Measurements from ENCODE around the gene CEACAM19.
"Not testable (repeated sequence)": the region's sequence is repeated elsewhere in the genome, so short reads cannot be mapped to it uniquely, and the experiment has no call there.

CEACAM19 gene

DNA sequence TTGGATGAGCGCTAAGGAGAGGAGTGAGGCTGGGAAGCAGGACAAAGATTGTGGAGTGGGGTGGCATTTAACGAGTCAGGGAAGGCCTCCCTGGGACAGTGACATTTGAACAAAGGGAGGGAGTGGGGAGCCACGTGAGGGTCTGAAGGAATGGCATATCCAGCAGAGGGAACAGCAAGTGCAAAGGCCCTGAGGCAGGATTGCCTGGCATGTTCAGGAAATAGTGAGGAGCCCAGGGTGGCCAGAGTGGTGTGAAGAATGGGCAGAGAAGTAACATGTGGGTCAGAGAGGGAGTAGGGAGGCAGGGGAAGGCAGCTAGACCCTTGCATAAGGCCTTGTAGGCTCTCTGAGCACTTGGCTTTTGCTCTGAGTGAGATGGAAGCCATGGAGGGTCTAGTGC is 42.5 kb upstream of the CEACAM19 start:
- H3K4me3 ChIP-seq (ENCODE audit: low read depth, low read length), result no peak overlapping the region
- TF ChIP-seq, protein P1, sequence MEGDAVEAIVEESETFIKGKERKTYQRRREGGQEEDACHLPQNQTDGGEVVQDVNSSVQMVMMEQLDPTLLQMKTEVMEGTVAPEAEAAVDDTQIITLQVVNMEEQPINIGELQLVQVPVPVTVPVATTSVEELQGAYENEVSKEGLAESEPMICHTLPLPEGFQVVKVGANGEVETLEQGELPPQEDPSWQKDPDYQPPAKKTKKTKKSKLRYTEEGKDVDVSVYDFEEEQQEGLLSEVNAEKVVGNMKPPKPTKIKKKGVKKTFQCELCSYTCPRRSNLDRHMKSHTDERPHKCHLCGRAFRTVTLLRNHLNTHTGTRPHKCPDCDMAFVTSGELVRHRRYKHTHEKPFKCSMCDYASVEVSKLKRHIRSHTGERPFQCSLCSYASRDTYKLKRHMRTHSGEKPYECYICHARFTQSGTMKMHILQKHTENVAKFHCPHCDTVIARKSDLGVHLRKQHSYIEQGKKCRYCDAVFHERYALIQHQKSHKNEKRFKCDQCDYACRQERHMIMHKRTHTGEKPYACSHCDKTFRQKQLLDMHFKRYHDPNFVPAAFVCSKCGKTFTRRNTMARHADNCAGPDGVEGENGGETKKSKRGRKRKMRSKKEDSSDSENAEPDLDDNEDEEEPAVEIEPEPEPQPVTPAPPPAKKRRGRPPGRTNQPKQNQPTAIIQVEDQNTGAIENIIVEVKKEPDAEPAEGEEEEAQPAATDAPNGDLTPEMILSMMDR (IDR thresholded peaks at IDR 0.05; ENCODE audit: low read depth, low read length, missing control alignments), result no peak
- no peak for DNase-seq (ENCODE audit: low read depth)
- in situ Hi-C loops (cut with HindIII; ENCODE audit: low sequenced_read_pairs), result no loop called here

DNA sequence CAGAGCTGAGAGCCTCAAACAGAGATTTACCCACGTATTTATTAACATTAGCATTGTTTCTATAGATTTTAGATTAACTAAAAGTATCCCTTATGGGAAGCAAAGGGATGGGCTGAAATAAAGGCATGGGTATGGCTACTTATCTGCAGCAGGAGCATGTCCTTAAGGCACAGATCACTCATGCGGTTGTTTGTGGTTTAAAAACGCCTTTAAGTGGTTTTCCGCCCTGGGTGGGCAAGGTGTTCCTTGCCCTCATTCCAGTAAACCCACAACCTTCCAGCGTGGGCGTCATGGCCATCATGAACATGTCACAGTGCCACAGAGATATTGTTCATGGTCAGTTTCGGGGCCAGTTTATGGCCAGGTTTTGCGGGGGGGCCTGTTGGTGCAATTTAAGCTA is 39.7 kb upstream of the CEACAM19 start:
- H3K4me3 ChIP-seq (ENCODE audit: low read depth, low read length); DNase-seq (ENCODE audit: low read depth); in situ Hi-C loops (cut with HindIII; ENCODE audit: low sequenced_read_pairs): not testable (repeated sequence)

DNA sequence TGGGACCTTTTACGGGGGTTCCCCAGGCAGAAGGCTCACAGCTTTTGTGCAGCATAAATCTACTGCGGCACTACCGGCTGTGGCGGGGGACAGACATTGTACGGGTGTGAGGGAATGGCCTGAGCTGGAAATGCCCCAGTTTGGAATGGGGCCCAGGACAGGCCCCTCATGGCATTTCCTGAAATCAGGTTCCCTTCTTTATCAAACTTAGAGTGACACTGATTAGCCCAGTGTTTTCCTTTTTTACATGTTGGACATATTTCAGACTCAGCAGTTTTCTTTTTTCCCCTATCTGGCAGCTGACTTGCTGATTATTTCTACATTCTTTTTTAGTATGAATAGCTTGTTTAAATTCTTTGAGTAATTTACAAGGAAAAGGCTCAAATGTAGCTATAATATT is 37.2 kb upstream of the CEACAM19 start:
- in situ Hi-C loops (cut with HindIII; ENCODE audit: low sequenced_read_pairs); H3K4me3 ChIP-seq (ENCODE audit: low read depth, low read length); DNase-seq (ENCODE audit: low read depth): not testable (repeated sequence)

DNA sequence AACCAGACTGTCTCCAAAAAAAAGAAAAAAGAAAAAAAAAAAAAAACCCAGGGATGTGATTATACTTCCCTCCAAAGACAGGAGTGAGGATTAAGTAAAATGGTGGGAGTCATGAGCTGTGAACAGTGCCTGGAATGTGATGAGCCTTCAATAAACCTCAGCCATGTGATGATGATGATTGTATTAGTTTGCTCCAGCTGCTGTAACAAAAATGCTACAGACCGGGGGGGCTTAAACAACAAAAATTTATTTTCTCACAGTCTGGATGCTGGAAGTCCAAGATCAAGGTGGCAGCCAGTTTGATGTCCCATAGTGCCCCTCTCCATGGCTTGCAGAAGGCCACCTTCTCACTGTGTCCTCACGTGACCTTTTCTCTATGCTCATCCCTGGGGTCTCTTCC is 36.5 kb upstream of the CEACAM19 start:
- in situ Hi-C loops (cut with HindIII; ENCODE audit: low sequenced_read_pairs), result no loop called here
- H3K4me3 ChIP-seq (ENCODE audit: low read depth, low read length), result no peak overlapping the region
- TF ChIP-seq, protein P1 (IDR thresholded peaks at IDR 0.05; ENCODE audit: low read depth, low read length, missing control alignments), result no peak
- DNase-seq (ENCODE audit: low read depth), result no peak

DNA sequence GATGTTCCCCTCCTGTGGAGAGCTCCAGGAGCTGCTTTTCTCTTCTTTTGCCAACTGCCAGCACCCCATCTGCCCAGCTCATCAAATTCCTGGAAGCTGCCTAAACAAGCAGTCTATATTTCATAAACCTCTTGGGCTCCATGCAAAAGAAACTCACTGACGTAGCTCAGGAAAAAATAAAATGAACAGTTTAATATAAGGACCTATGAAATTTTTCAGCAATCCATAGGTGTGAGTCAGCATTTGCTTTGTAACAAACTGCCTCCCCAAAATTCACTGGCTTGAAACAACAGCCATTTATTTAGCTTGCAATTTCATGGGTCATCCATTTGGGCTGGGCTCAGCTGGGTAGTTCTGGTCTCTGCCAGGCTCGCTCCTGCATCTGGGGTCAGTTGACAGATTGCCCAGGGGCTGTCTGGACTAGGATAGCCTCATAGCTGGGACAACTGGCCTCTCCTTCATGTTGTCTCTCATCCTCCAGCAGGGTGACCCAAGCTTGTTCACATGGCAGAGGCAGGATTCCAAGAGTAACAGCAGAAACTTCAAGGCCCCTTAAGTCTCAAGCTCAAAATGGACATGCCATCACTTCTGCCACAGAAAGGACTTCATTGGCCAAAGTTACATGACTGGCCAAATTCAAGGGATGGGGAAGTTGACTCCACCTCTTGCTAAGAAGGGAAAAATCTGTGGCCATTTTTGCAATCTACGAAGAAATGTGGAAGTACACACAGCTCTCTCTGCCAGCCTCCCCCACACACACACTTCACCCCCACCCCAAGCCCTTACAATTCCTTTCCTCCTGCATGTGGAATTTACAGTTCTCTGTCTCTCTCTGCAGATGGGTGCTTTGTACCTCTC is 35.5 kb upstream of the CEACAM19 start:
- peak; percentile 59 for DNase-seq (ENCODE audit: low read depth)
- H3K4me3 ChIP-seq (ENCODE audit: low read depth, low read length), result no peak overlapping the region
- TF ChIP-seq, protein P1 (IDR thresholded peaks at IDR 0.05; ENCODE audit: low read depth, low read length, missing control alignments), result peak; percentile 7
- in situ Hi-C loops (cut with HindIII; ENCODE audit: low sequenced_read_pairs), result no loop called here

DNA sequence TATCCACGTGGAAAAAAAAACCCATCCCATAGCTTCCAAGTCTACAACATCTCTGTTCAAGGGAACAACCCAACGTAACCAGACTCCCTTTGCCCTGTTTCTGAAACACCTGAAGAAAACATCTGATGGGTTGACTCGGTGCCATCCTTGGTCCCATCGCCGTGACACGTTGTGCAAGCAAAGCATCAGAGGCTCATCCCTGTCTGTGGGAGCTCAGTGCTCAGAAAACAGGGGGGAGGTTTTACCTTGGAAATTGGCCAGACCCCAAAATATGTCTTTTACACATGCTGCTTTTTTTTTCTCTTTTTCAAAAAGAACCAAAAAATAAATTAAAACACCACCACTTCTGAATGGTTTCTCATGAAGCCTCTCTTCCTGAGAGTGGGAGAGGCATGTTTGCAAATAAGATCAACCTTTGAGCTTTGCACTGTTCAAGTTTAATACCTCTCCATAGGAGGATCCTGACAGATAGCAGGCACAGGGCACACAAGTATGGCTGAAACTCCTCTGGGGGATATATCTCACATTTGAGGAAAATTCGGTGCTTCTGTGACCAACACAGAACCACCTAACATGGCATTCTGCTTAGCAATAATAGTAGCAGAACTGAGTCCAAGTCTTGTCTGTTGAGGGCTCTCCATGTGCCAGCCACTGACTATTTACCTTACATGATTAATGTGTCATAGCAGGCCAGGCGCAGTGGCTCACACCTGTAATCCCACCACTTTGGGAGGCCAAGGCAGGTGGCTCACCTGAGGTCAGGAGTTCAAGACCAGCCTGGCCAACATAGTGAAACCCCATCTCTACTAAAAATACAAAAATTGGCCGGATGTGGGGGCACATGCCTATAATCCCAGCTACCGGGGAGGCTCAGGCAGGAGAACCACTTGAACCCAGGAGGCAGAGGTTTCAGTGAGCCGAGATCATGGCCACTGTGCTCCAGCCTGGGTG is 34.6 kb upstream of the CEACAM19 start:
- H3K4me3 ChIP-seq (ENCODE audit: low read depth, low read length), result no peak overlapping the region
- TF ChIP-seq, protein P1 (IDR thresholded peaks at IDR 0.05; ENCODE audit: low read depth, low read length, missing control alignments), result no peak
- in situ Hi-C loops (cut with HindIII; ENCODE audit: low sequenced_read_pairs), result no loop called here

DNA sequence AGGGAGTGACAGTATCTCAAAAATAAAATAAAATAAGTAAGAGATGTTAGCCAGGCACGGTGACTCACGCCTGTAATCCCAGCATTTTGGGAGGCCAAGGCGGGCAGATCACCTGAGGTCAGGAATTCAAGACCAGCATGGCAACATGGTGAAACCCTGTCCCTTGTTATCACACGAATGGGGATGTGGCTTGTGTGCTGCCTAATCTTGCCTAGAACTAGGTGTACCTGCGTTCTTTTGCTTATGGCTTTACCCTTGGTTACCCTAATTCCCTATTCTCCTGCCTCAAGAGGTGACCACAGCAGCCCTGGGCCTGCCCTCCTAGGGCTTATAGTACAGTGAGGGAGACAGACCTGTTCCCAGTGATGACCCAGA is 33.9 kb upstream of the CEACAM19 start:
- no peak overlapping the region for H3K4me3 ChIP-seq (ENCODE audit: low read depth, low read length)
- in situ Hi-C loops (cut with HindIII; ENCODE audit: low sequenced_read_pairs), result no loop called here
- DNase-seq (ENCODE audit: low read depth), result no peak
- TF ChIP-seq, protein P1 (IDR thresholded peaks at IDR 0.05; ENCODE audit: low read depth, low read length, missing control alignments), result no peak

More for the DNA sequence above, 34.6 kb upstream of the CEACAM19 start:
- DNase-seq (ENCODE audit: low read depth), result no peak
